H9 (cell line): ENCODE results near the gene USP49. TPM values are rescaled to one million over a fixed set of nuclear protein-coding genes. Genes with fewer than 3 reads are reported as not detected.

Experiments used
- DNase-seq: peaks from one replicate; pipeline ENCODE4 v3.0.0-alpha.2; 2017
- H2AFZ ChIP-seq: one replicate; pipeline ENCODE4 v1.6.1; 2013; ENCODE audit warnings: mild to moderate bottlenecking, low read length, control low read depth, moderate library complexity
- H2AK5ac ChIP-seq: 2 replicates; pipeline ENCODE4 v1.6.1; 2013; ENCODE audit warnings: low read length, control low read depth, mixed read lengths; ENCODE audit not compliant: insufficient read length
- H2BK120ac ChIP-seq: one replicate; pipeline ENCODE4 v1.6.1; 2013; ENCODE audit warnings: low read depth, mild to moderate bottlenecking, low read length, control low read depth, inconsistent platforms; ENCODE audit not compliant: poor library complexity, severe bottlenecking
- H2BK12ac ChIP-seq: 2 replicates; pipeline ENCODE4 v1.6.1; 2013; ENCODE audit warnings: low read length, control low read depth, mixed read lengths, low read depth; ENCODE audit not compliant: insufficient read length
- H2BK15ac ChIP-seq: 2 replicates; pipeline ENCODE4 v1.6.1; 2013; ENCODE audit warnings: low read depth, low read length, control low read depth
- H2BK20ac ChIP-seq: one replicate; pipeline ENCODE4 v1.6.1; 2013; ENCODE audit warnings: low read depth, mild to moderate bottlenecking, low read length, control low read depth, inconsistent platforms; ENCODE audit not compliant: poor library complexity, severe bottlenecking
- H2BK5ac ChIP-seq: 2 replicates; pipeline ENCODE4 v1.6.1; 2013; ENCODE audit warnings: low read length, control low read depth, mixed read lengths; ENCODE audit not compliant: insufficient read length
- H3K14ac ChIP-seq: 2 replicates; pipeline ENCODE4 v1.6.1; 2013; ENCODE audit warnings: low read length, control low read depth; ENCODE audit not compliant: insufficient read depth
- H3K18ac ChIP-seq: 2 replicates; pipeline ENCODE4 v1.6.1; 2013; ENCODE audit warnings: low read depth, mild to moderate bottlenecking, mixed read lengths, low read length, control low read depth; ENCODE audit not compliant: insufficient read length
- H3K23ac ChIP-seq: 2 replicates; pipeline ENCODE4 v1.6.1; 2013; ENCODE audit warnings: low read length, control low read depth, mixed read lengths, low read depth; ENCODE audit not compliant: insufficient read length
- H3K23me2 ChIP-seq: 2 replicates; pipeline ENCODE4 v1.6.1; 2013; ENCODE audit warnings: low read depth, mild to moderate bottlenecking, mixed read lengths, low read length, control low read depth; ENCODE audit not compliant: insufficient read length, poor library complexity, severe bottlenecking
- H3K27ac ChIP-seq: 2 replicates; pipeline ENCODE4 v1.5.1; 2013; ENCODE audit warnings: low read length, control low read depth, mixed read lengths, low read depth; ENCODE audit not compliant: insufficient read length
- H3K27me3 ChIP-seq: 2 replicates; pipeline ENCODE4 v1.6.1; 2013; ENCODE audit warnings: low read length, control low read depth, inconsistent platforms; ENCODE audit not compliant: insufficient read depth
- H3K4ac ChIP-seq: 2 replicates; pipeline ENCODE4 v1.6.1; 2013; ENCODE audit warnings: low read depth, mild to moderate bottlenecking, control low read depth, inconsistent platforms, low read length, moderate library complexity
- H3K4me1 ChIP-seq: 2 replicates; pipeline ENCODE4 v1.6.1; 2013; ENCODE audit warnings: low read length, control low read depth, inconsistent platforms; ENCODE audit not compliant: insufficient read depth
- H3K4me2 ChIP-seq: 2 replicates; pipeline ENCODE4 v1.6.1; 2013; ENCODE audit warnings: low read length, control low read depth, mixed read lengths; ENCODE audit not compliant: insufficient read length, insufficient read depth
- H3K56ac ChIP-seq: 2 replicates; pipeline ENCODE4 v1.6.1; 2013; ENCODE audit warnings: low read depth, mild to moderate bottlenecking, mixed read lengths, low read length, control low read depth; ENCODE audit not compliant: insufficient read length
- H3K79me1 ChIP-seq: 2 replicates; pipeline ENCODE4 v1.6.1; 2013; ENCODE audit warnings: low read depth, mild to moderate bottlenecking, moderate library complexity, low read length, control low read depth, inconsistent platforms; ENCODE audit not compliant: insufficient read depth, poor library complexity, severe bottlenecking
- H3K79me2 ChIP-seq: 2 replicates; pipeline ENCODE4 v1.6.1; 2013; ENCODE audit warnings: low read length, control low read depth, inconsistent platforms; ENCODE audit not compliant: insufficient read depth
- H3K9ac ChIP-seq: 2 replicates; pipeline ENCODE4 v1.6.1; 2013; ENCODE audit warnings: low read length, control low read depth, mixed read lengths; ENCODE audit not compliant: insufficient read length; ENCODE audit errors: extremely low read depth
- H3K9me3 ChIP-seq: one replicate; pipeline ENCODE4 v1.6.1; 2013; ENCODE audit warnings: low read depth, low read length, inconsistent platforms; ENCODE audit not compliant: control insufficient read depth
- H3T11ph ChIP-seq: one replicate; pipeline ENCODE4 v1.6.1; 2013; ENCODE audit warnings: mild to moderate bottlenecking, low read length, control low read depth, inconsistent platforms
- H4K20me1 ChIP-seq: one replicate; pipeline ENCODE4 v1.6.1; 2013; ENCODE audit not compliant: control insufficient read depth, insufficient read length, insufficient read depth
- H4K5ac ChIP-seq: 2 replicates; pipeline ENCODE4 v1.6.1; 2013; ENCODE audit warnings: low read depth, mild to moderate bottlenecking, mixed read lengths, low read length, control low read depth; ENCODE audit not compliant: insufficient read length
- H4K8ac ChIP-seq: replicated peaks from 2 replicates; pipeline ENCODE4 v1.6.1; 2013; ENCODE audit warnings: low read length, control low read depth, mixed read lengths, low read depth; ENCODE audit not compliant: insufficient read length
- H4K91ac ChIP-seq: 2 replicates; pipeline ENCODE4 v1.6.1; 2013; ENCODE audit warnings: low read depth, mild to moderate bottlenecking, moderate library complexity, mixed read lengths, low read length, control low read depth; ENCODE audit not compliant: insufficient read length
- H3K27ac Mint-ChIP-seq, 3 experiments: 2 replicates in 2 of 3; 3 replicates in 1 of 3; pipeline ENCODE4 v1.8.0; 2020 to 2021; ENCODE audit warnings: mixed read lengths in 3 of 3, mild to moderate bottlenecking in 1 of 3, moderate library complexity in 1 of 3
- H3K27me3 Mint-ChIP-seq: 2 replicates; pipeline ENCODE4 v1.8.0; 2021; ENCODE audit warnings: low read depth, mild to moderate bottlenecking, moderate library complexity, mixed read lengths
- H3K36me3 Mint-ChIP-seq, 3 experiments: 2 replicates in 2 of 3; 3 replicates in 1 of 3; pipeline ENCODE4 v1.8.0; 2020 to 2021; ENCODE audit warnings: low read depth in 3 of 3, mixed read lengths in 3 of 3; ENCODE audit not compliant: insufficient read depth in 1 of 3
- H3K4me1 Mint-ChIP-seq, 2 experiments: 2 replicates each; pipeline ENCODE4 v1.8.0; 2020; ENCODE audit warnings: mixed read lengths in 2 of 2
- H3K4me3 Mint-ChIP-seq, 2 experiments: 2 replicates in 1 of 2; 3 replicates in 1 of 2; pipeline ENCODE4 v1.8.0; 2020 to 2021; ENCODE audit warnings: mild to moderate bottlenecking in 2 of 2, mixed read lengths in 2 of 2, moderate library complexity in 1 of 2
- H3K9me3 Mint-ChIP-seq, 2 experiments: 2 replicates in 1 of 2; 3 replicates in 1 of 2; pipeline ENCODE4 v1.8.0; 2020; ENCODE audit warnings: mild to moderate bottlenecking in 2 of 2, mixed read lengths in 2 of 2, moderate library complexity in 1 of 2
- CTCF ChIP-seq: fragments of 200-600 bp; sonication (generic); conservative IDR thresholded peaks from 3 replicates; pipeline ENCODE4 v1.8.0; 2021; ENCODE audit warnings: antibody characterized with exemption, mild to moderate bottlenecking
- WGBS: extraction: QIAGEN DNeasy Blood & Tissue Kit; methylation state at CpG from one replicate; pipeline ENCODE4 v1.1.7; 2013; ENCODE audit warnings: missing lambda C conversion rate, low lambda C conversion rate, mixed read lengths; ENCODE audit not compliant: insufficient read length; ENCODE audit errors: extremely low coverage; 5-methylcytosine and 5-hydroxymethylcytosine counted together
- total RNA-seq: library from RNA; stranded (reverse); gene quantifications from 2 replicates; pipeline ENCODE4 v1.2.1, GENCODE V29; 2021

Gene USP49
- total RNA-seq, 1 experiment from 2014 or later, result 19.0 TPM

GRCh38 chr6:41929924-41930323 is 34.7 kb upstream of the USP49 start:
- H3K36me3 Mint-ChIP-seq, result peaks cover 48 to 88% (median 76%) of the 10 kb centered on the region in 3 experiments
- H3K79me2 ChIP-seq, result peaks cover 2% of the 10 kb centered on the region; the same call in 1 of the 2 replicates
- H3K27ac Mint-ChIP-seq, result no peak overlapping the region

More at GRCh38 chr6:41929924-41930323, 34.7 kb upstream of the USP49 start:
- TF ChIP-seq CTCF, result no peak
- Histone ChIP-seq H3K4me1 (no peaks in the 10 kb centered on the region), H3K23ac (no peak overlapping the region), H3K18ac (no peak overlapping the region), H3K27ac (no peak overlapping the region), H2AK5ac (no peak overlapping the region), H3K27me3 (no peaks in the 10 kb centered on the region), H4K8ac (no peak overlapping the region), H4K20me1 (no peaks in the 10 kb centered on the region), H3K79me1 (peaks cover 15% of the 10 kb centered on the region), H3K14ac (no peak overlapping the region), H4K91ac (no peak overlapping the region), H3K56ac (no peak overlapping the region), H2BK15ac (no peak overlapping the region), H2BK120ac (no peak overlapping the region), H2BK12ac (no peak overlapping the region), H2BK5ac (no peak overlapping the region), H2BK20ac (no peak overlapping the region), H3K23me2 (no peaks in the 10 kb centered on the region), H3T11ph (no peak overlapping the region), H3K9me3 (no peaks in the 10 kb centered on the region), H2AFZ (no peak overlapping the region), H3K4me2 (no peak overlapping the region), H3K9ac (no peak overlapping the region), H3K4ac (no peak overlapping the region), H4K5ac (no peak overlapping the region)
- H3K4me1 Mint-ChIP-seq, result no peaks in the 10 kb centered on the region; a peak in 1 of 4 replicates
- WGBS, result no CpG with 5 or more reads among the region's 6 CpGs
- no peaks in the 10 kb centered on the region; the same call in 1 of the 2 replicates for H3K27me3 Mint-ChIP-seq
- no peaks in the 10 kb centered on the region for H3K9me3 Mint-ChIP-seq
- no peak for DNase-seq
- H3K4me3 Mint-ChIP-seq, result no peak overlapping the region
